H1 (cell line): Measurements from ENCODE around the gene FCHSD1. TPM values are rescaled to one million over a fixed set of nuclear protein-coding genes. Genes with fewer than 3 reads are reported as not detected.
A peak's percentile ranks its signal among the peaks of the same experiment; 100 is the strongest.

Source experiments
- CTCF ChIA-PET: fragments of 300-600 bp; sonication (Branson Sonifier 250); formaldehyde crosslinking; loops from one replicate; lab custom pipeline; 2021; ENCODE audit not compliant: partially characterized antibody; lab: Charles Lee
- POLR2A ChIA-PET: fragments of 300-600 bp; sonication (Branson Sonifier 250); formaldehyde crosslinking; loops from one replicate; lab custom pipeline; 2021; ENCODE audit warnings: inconsistent platforms; ENCODE audit not compliant: partially characterized antibody; lab: Charles Lee
- DNase-seq, 2 experiments: peaks; one replicate each; pipeline versions ENCODE4 v3.0.0 to v3.0.0-alpha.2; 2010 to 2022; ENCODE audit warnings: low spot score in 2 of 2, low read depth in 1 of 2, mixed read lengths in 1 of 2
- FAIRE-seq: peaks from 2 replicates; lab custom pipeline; 2011; peaks lifted over from hg19 to GRCh38; lab: Jason Lieb, UNC
- H2AFZ ChIP-seq: 2 replicates; pipeline ENCODE4 v1.8.1; 2012; ENCODE audit warnings: low read length, inconsistent platforms
- H2AK5ac ChIP-seq: 2 replicates; pipeline ENCODE4 v1.6.1; 2013; ENCODE audit warnings: low read depth, low read length
- H2BK120ac ChIP-seq: replicated peaks from 2 replicates; pipeline ENCODE3; 2013; ENCODE audit warnings: low read depth, low read length, inconsistent platforms
- H2BK12ac ChIP-seq: 2 replicates; pipeline ENCODE4 v1.6.1; 2013; ENCODE audit warnings: low read depth, low read length
- H2BK15ac ChIP-seq: 2 replicates; pipeline ENCODE4 v1.6.1; 2013; ENCODE audit warnings: low read length
- H2BK20ac ChIP-seq: 2 replicates; pipeline ENCODE4 v1.6.1; 2013; ENCODE audit warnings: low read length
- H2BK5ac ChIP-seq: 2 replicates; pipeline ENCODE4 v1.6.1; 2013; ENCODE audit warnings: low read depth, low read length
- H3K14ac ChIP-seq: 2 replicates; pipeline ENCODE4 v1.6.1; 2013; ENCODE audit warnings: inconsistent platforms; ENCODE audit not compliant: insufficient read length
- H3K18ac ChIP-seq: 2 replicates; pipeline ENCODE4 v1.6.1; 2013; ENCODE audit warnings: low read length; ENCODE audit errors: extremely low read depth
- H3K23ac ChIP-seq: 2 replicates; pipeline ENCODE4 v1.6.1; 2013; ENCODE audit warnings: inconsistent platforms; ENCODE audit not compliant: insufficient read length
- H3K23me2 ChIP-seq: 2 replicates; pipeline ENCODE4 v1.6.1; 2013; ENCODE audit warnings: low read depth, low read length
- H3K27ac ChIP-seq: 2 replicates; pipeline ENCODE4 v1.6.1; 2011; ENCODE audit warnings: low read depth, low read length, inconsistent platforms
- H3K27me3 ChIP-seq, 4 experiments: replicated peaks in 1 of 4; 1 replicate in 1 of 4; 2 replicates in 3 of 4; pipeline versions ENCODE4 v1.6.1 to v1.8.1; 2011 to 2013; ENCODE audit warnings: low read length in 3 of 4, mild to moderate bottlenecking in 3 of 4, inconsistent platforms in 2 of 4, mixed read lengths in 2 of 4, moderate library complexity in 1 of 4; ENCODE audit not compliant: control insufficient read depth in 3 of 4, insufficient read depth in 3 of 4; ENCODE audit errors: extremely low read depth in 1 of 4
- H3K36me3 ChIP-seq, 4 experiments: 2 replicates each; pipeline versions ENCODE4 v1.6.1 to v1.8.1; 2011 to 2013; ENCODE audit warnings: mild to moderate bottlenecking in 4 of 4, low read length in 3 of 4, moderate library complexity in 2 of 4, control low read depth in 1 of 4, inconsistent platforms in 1 of 4; ENCODE audit not compliant: insufficient read depth in 4 of 4, control insufficient read depth in 2 of 4
- H3K4ac ChIP-seq: replicated peaks from 2 replicates; pipeline ENCODE3; 2013; ENCODE audit warnings: low read length, low read depth, mixed read lengths, inconsistent platforms; ENCODE audit not compliant: insufficient read length
- H3K4me1 ChIP-seq, 4 experiments: replicated peaks in 1 of 4; 1 replicate in 1 of 4; 2 replicates in 3 of 4; pipeline versions ENCODE4 v1.6.1 to v1.8.1; 2011 to 2013; ENCODE audit warnings: low read length in 3 of 4, inconsistent platforms in 2 of 4, mixed read lengths in 1 of 4; ENCODE audit not compliant: insufficient read depth in 4 of 4, control insufficient read depth in 3 of 4
- H3K4me2 ChIP-seq, 2 experiments: 2 replicates each; pipeline versions ENCODE4 v1.6.1 to v1.8.1; 2011 to 2013; ENCODE audit warnings: low read depth in 2 of 2, low read length in 2 of 2, control low read depth in 1 of 2, inconsistent platforms in 1 of 2, mild to moderate bottlenecking in 1 of 2; ENCODE audit not compliant: insufficient read depth in 1 of 2
- H3K4me3 ChIP-seq, 4 experiments: fragments of 200-600, 300-600 bp in 1 of 4; sonication (generic), shearing (Covaris generic), sonication (Bioruptor Twin) in 1 of 4; 2 replicates each; pipeline versions ENCODE4 v1.5.1 to v1.8.1; 2011 to 2016; ENCODE audit warnings: low read length in 4 of 4, low read depth in 3 of 4, control low read depth in 2 of 4, inconsistent platforms in 2 of 4, mild to moderate bottlenecking in 2 of 4, mixed read lengths in 1 of 4, moderate library complexity in 1 of 4; ENCODE audit not compliant: insufficient read depth in 2 of 4; ENCODE audit errors: extremely low read depth in 1 of 4
- H3K56ac ChIP-seq: replicated peaks from 2 replicates; pipeline ENCODE3; 2013; ENCODE audit warnings: low read depth, mild to moderate bottlenecking, mixed read lengths, low read length, inconsistent platforms; ENCODE audit not compliant: insufficient read length
- H3K79me1 ChIP-seq: 2 replicates; pipeline ENCODE4 v1.6.1; 2013; ENCODE audit warnings: low read depth, low read length, control low read depth
- H3K79me2 ChIP-seq, 2 experiments: 2 replicates each; pipeline versions ENCODE4 v1.6.1 to v1.8.1; 2012 to 2013; ENCODE audit warnings: low read length in 2 of 2, mild to moderate bottlenecking in 2 of 2, inconsistent platforms in 1 of 2; ENCODE audit not compliant: insufficient read depth in 2 of 2, control insufficient read depth in 1 of 2
- H3K9ac ChIP-seq, 4 experiments: replicated peaks in 1 of 4; 1 replicate in 1 of 4; 2 replicates in 3 of 4; pipeline versions ENCODE4 v1.6.1 to v1.8.1; 2011 to 2013; ENCODE audit warnings: low read depth in 3 of 4, low read length in 3 of 4, control low read depth in 2 of 4, mild to moderate bottlenecking in 2 of 4, moderate library complexity in 2 of 4, inconsistent platforms in 1 of 4; ENCODE audit errors: extremely low read depth in 1 of 4
- H3K9me3 ChIP-seq, 2 experiments: 2 replicates each; pipeline versions ENCODE4 v1.6.1 to v1.8.1; 2012 to 2013; ENCODE audit warnings: mild to moderate bottlenecking in 2 of 2, moderate library complexity in 2 of 2, control low read depth in 1 of 2, inconsistent platforms in 1 of 2, low read depth in 1 of 2, low read length in 1 of 2, mixed read lengths in 1 of 2; ENCODE audit not compliant: insufficient read depth in 2 of 2
- H4K20me1 ChIP-seq, 2 experiments: replicated peaks in 1 of 2; 2 replicates each; pipeline versions ENCODE3 to v1.8.1; 2011 to 2013; ENCODE audit warnings: inconsistent platforms in 2 of 2, low read length in 2 of 2, mild to moderate bottlenecking in 1 of 2; ENCODE audit not compliant: insufficient read depth in 2 of 2, control insufficient read depth in 1 of 2
- H4K5ac ChIP-seq: 2 replicates; pipeline ENCODE4 v1.6.1; 2013; ENCODE audit warnings: low read length, low read depth, mixed read lengths, inconsistent platforms; ENCODE audit not compliant: insufficient read length
- H4K8ac ChIP-seq: 2 replicates; pipeline ENCODE4 v1.8.0; 2013; ENCODE audit warnings: mild to moderate bottlenecking, moderate library complexity, low read length, inconsistent platforms; ENCODE audit not compliant: insufficient read depth; ENCODE audit errors: extremely low read depth
- H4K91ac ChIP-seq: replicated peaks from 2 replicates; pipeline ENCODE3; 2013; ENCODE audit warnings: low read length, mixed read lengths, inconsistent platforms; ENCODE audit not compliant: insufficient read length
- CBX8 ChIP-seq: fragments of 300-800, 300-1000 bp; sonication (generic); IDR thresholded peaks from 2 replicates; pipeline ENCODE4 v1.7.1; 2016; ENCODE audit warnings: low read depth, low read length, borderline replicate concordance
- CHD1 ChIP-seq: IDR thresholded peaks from 2 replicates; pipeline ENCODE4 v1.6.1; 2012; ENCODE audit warnings: low read depth, low read length, improper control_type of control experiment
- EGR1 ChIP-seq: IDR thresholded peaks from 2 replicates; pipeline ENCODE4 v1.6.1; 2011; ENCODE audit warnings: low read depth, low read length, borderline replicate concordance
- EZH2 ChIP-seq: fragments of 200-600 bp; sonication (generic); IDR thresholded peaks from 2 replicates; pipeline ENCODE4 v1.7.1; 2012; ENCODE audit warnings: low read depth, mild to moderate bottlenecking, moderate library complexity, low read length, inconsistent platforms; ENCODE audit not compliant: severe bottlenecking
- JUND ChIP-seq: IDR thresholded peaks from 2 replicates; pipeline ENCODE4 v1.6.1; 2011; ENCODE audit warnings: mild to moderate bottlenecking, improper control_type of control experiment, low read length
- KDM4A ChIP-seq: IDR thresholded peaks from one replicate; pipeline ENCODE4 v1.7.1; 2012; ENCODE audit warnings: low read depth, mild to moderate bottlenecking, moderate library complexity, low read length, inconsistent platforms; ENCODE audit not compliant: severe bottlenecking
- SP4 ChIP-seq: IDR thresholded peaks from 2 replicates; pipeline ENCODE4 v1.6.1; 2012; ENCODE audit warnings: low read length, inconsistent platforms
- WGBS, 2 experiments: shearing (Covaris generic) in 1 of 2; methylation state at CpG; one replicate each; pipeline versions ENCODE4 v1.1.6 to v1.1.7; 2013 to 2015; ENCODE audit warnings: low lambda C conversion rate in 2 of 2, mixed read lengths in 2 of 2, inconsistent platforms in 1 of 2, low coverage in 1 of 2, missing lambda C conversion rate in 1 of 2; ENCODE audit not compliant: insufficient replicate concordance in 2 of 2, insufficient coverage in 1 of 2, insufficient read length in 1 of 2; ENCODE audit errors: extremely low coverage in 1 of 2, missing lambda C conversion rate in 1 of 2; 5-methylcytosine and 5-hydroxymethylcytosine counted together
- polyA plus RNA-seq, 7 experiments: library from polyadenylated mRNA; depleted of rRNA in 3 of 7; stranded (reverse) in 5 of 7; unstranded in 2 of 7; fragments of >200 nt in 5 of 7; fragments of 200-250 nt in 2 of 7; gene quantifications; 1 replicate in 5 of 7; 2 replicates in 1 of 7; 4 replicates in 1 of 7; pipeline versions ENCODE4 v1.2.1 to v1.2.3, GENCODE V29; 2011 to 2013; ENCODE audit warnings: missing spikeins in 2 of 7, mixed read lengths in 2 of 7
- total RNA-seq: library from RNA; stranded (reverse); fragmentation: NEBNext Ultra II Directional; extraction: Animal tissue kit (Norgen Biotek cat#: 25700); gene quantifications from 2 replicates; pipeline ENCODE4 v1.2.1, GENCODE V29; 2021

Gene FCHSD1
- total and polyA plus RNA-seq, 2 of the 8 experiments (the other 6 are each of a cell fraction or from before 2014, with no cell fraction given), result 22.0 to 30.1 TPM

- TF ChIP-seq CBX8, result no peak
- no peak for TF ChIP-seq SP4
- TF ChIP-seq KDM4A, result no peak
- no peak for TF ChIP-seq EGR1
- TF ChIP-seq EZH2, result no peak
- no peak for TF ChIP-seq JUND
- TF ChIP-seq CHD1, result no peak
- peak overlapping the region; percentile 97; the same call in 1 of the 2 replicates for H2BK15ac ChIP-seq
Measured at GRCh38 chr5:141638771-141639170, 12.4 kb downstream of the FCHSD1 start.

More at GRCh38 chr5:141638771-141639170, 12.4 kb downstream of the FCHSD1 start:
- Histone ChIP-seq H3K23ac (no peak overlapping the region), H2BK20ac (peak overlapping the region; percentile 80; the same call in 1 of the 2 replicates), H2BK12ac (peak overlapping the region; percentile 22; the same call in 1 of the 2 replicates), H3K27ac (no peak overlapping the region), H4K20me1 (peaks cover 3 to 15% of the 10 kb centered on the region in 2 experiments), H4K5ac (no peak overlapping the region), H2BK120ac (no peak overlapping the region), H3K18ac (peak overlapping the region; percentile 14; the same call in 1 of the 2 replicates), H3K9me3 (no peaks in the 10 kb centered on the region), H3K79me2 (peaks cover 10 to 27% of the 10 kb centered on the region in 2 experiments), H4K8ac (no peak overlapping the region), H3K27me3 (peaks cover 0 to 4% (median 0%) of the 10 kb centered on the region in 4 experiments; a peak in 1 of 7 replicates), H3K4me1 (peaks cover 0 to 5% (median 3%) of the 10 kb centered on the region in 4 experiments; a peak in 5 of 7 replicates), H3K9ac (no peak overlapping the region), H3K4me3 (no peak overlapping the region), H3K36me3 (peaks cover 0 to 17% (median 2%) of the 10 kb centered on the region in 4 experiments; a peak in 3 of 8 replicates), H3K4ac (no peak overlapping the region), H2AFZ (no peak overlapping the region), H2AK5ac (no peak overlapping the region), H3K14ac (no peak overlapping the region), H4K91ac (no peak overlapping the region), H3K79me1 (peaks cover 12% of the 10 kb centered on the region), H3K56ac (no peak overlapping the region), H2BK5ac (peak overlapping the region; percentile 11; the same call in 1 of the 2 replicates), H3K23me2 (peaks cover 14% of the 10 kb centered on the region), H3K4me2 (no peak overlapping the region; a peak in 1 of 4 replicates)
- CTCF ChIA-PET, result interaction anchor here (1.0 to 10.3 kb wide), 9 partner anchors 9 to 63 kb away, joined by 3 to 117 read pairs (median 4); partner anchors contain the start of gene DIAPH1
- POLR2A ChIA-PET, result interaction anchor here (1.2 to 6.8 kb wide), 6 partner anchors 10 to 46 kb away, joined by 4 to 96 read pairs (median 10); partner anchors contain the start of genes DIAPH1 and FCHSD1
- FAIRE-seq, result no peak
- DNase-seq, result no peak
- WGBS, 2 experiments, result 89% methylated on average over 2 of the region's 2 CpGs; no CpG with 5 or more reads in 1 of the 2 experiments
